ENCODE data around the gene CTSH. TPM values are rescaled to one million over a fixed set of nuclear protein-coding genes. Genes with fewer than 3 reads are reported as not detected.

The CTSH gene
- total and polyA plus RNA-seq, 2 donors = 110 to 156 TPM

GRCh38 chr15:78949461-78949860 lies 4.6 kb upstream of the CTSH start:
- Histone ChIP-seq H3K9me3 (ENCODE audit: control insufficient read depth in 2 of 2, insufficient read depth in 1 of 2, low read length in 1 of 2) (no peaks in the 10 kb centered on the region), H3K4me1 (ENCODE audit: control insufficient read depth in 2 of 2, insufficient read depth in 2 of 2, low read length in 2 of 2) (peaks cover 3 to 7% of the 10 kb centered on the region in 2 donors), H3K27me3 (ENCODE audit: control insufficient read depth in 2 of 2, insufficient read depth in 1 of 2, low read length in 1 of 2) (peaks cover 0 to 7% of the 10 kb centered on the region in 2 donors), H3K36me3 (ENCODE audit: control insufficient read depth in 2 of 2, insufficient read depth in 2 of 2, low read length in 1 of 2) (no peaks in the 10 kb centered on the region), H3K4me3 (ENCODE audit: low read length in 2 of 2) (no peak overlapping the region), H3K27ac (ENCODE audit: low read depth in 1 of 2, low read length in 1 of 2) (no peak overlapping the region)
- DNase-seq (ENCODE audit: low read depth in 6 of 9, low spot score in 9 of 9) = no peak
- 40% methylated on average over 1 of the region's 1 CpG for WGBS

- peaks cover 0 to 2% of the 10 kb centered on the region in 2 donors for H3K9me3 ChIP-seq (ENCODE audit: control insufficient read depth in 2 of 2, insufficient read depth in 1 of 2, low read length in 1 of 2)
- H3K36me3 ChIP-seq (ENCODE audit: control insufficient read depth in 2 of 2, insufficient read depth in 2 of 2, low read length in 1 of 2) = no peaks in the 10 kb centered on the region
- no peak for DNase-seq (ENCODE audit: low read depth in 6 of 9, low spot score in 9 of 9)
- H3K27me3 ChIP-seq (ENCODE audit: control insufficient read depth in 2 of 2, insufficient read depth in 1 of 2, low read length in 1 of 2) = peaks cover 0 to 18% of the 10 kb centered on the region in 2 donors
- H3K27ac ChIP-seq (ENCODE audit: low read depth in 1 of 2, low read length in 1 of 2) = no peak overlapping the region
- peaks cover 3 to 8% of the 10 kb centered on the region in 2 donors for H3K4me1 ChIP-seq (ENCODE audit: control insufficient read depth in 2 of 2, insufficient read depth in 2 of 2, low read length in 2 of 2)
- no peak overlapping the region for H3K4me3 ChIP-seq (ENCODE audit: low read length in 2 of 2)
- WGBS = 96% methylated on average over 5 of the region's 5 CpGs
Observed at GRCh38 chr15:78947506-78947905, 2.7 kb upstream of the CTSH start.

- Histone ChIP-seq H3K4me1 (ENCODE audit: control insufficient read depth in 2 of 2, insufficient read depth in 2 of 2, low read length in 2 of 2) (peaks cover 3 to 8% of the 10 kb centered on the region in 2 donors), H3K27me3 (ENCODE audit: control insufficient read depth in 2 of 2, insufficient read depth in 1 of 2, low read length in 1 of 2) (peaks cover 0 to 18% of the 10 kb centered on the region in 2 donors), H3K9me3 (ENCODE audit: control insufficient read depth in 2 of 2, insufficient read depth in 1 of 2, low read length in 1 of 2) (peaks cover 0 to 2% of the 10 kb centered on the region in 2 donors), H3K27ac (ENCODE audit: low read depth in 1 of 2, low read length in 1 of 2) (no peak overlapping the region), H3K36me3 (ENCODE audit: control insufficient read depth in 2 of 2, insufficient read depth in 2 of 2, low read length in 1 of 2) (no peaks in the 10 kb centered on the region), H3K4me3 (ENCODE audit: low read length in 2 of 2) (no peak overlapping the region)
- WGBS = 95% methylated on average over 5 of the region's 5 CpGs
- no peak for DNase-seq (ENCODE audit: low read depth in 6 of 9, low spot score in 9 of 9)
Observed at GRCh38 chr15:78946493-78946892, 1.6 kb upstream of the CTSH start.

GRCh38 chr15:78944202-78944625 lies 632 bp downstream of the CTSH start:
- WGBS = 74% methylated on average over 12 of the region's 12 CpGs
- Histone ChIP-seq H3K27me3 (ENCODE audit: control insufficient read depth in 2 of 2, insufficient read depth in 1 of 2, low read length in 1 of 2) (peaks cover 0 to 18% of the 10 kb centered on the region in 2 donors), H3K36me3 (ENCODE audit: control insufficient read depth in 2 of 2, insufficient read depth in 2 of 2, low read length in 1 of 2) (no peaks in the 10 kb centered on the region), H3K4me1 (ENCODE audit: control insufficient read depth in 2 of 2, insufficient read depth in 2 of 2, low read length in 2 of 2) (peaks cover 3 to 8% of the 10 kb centered on the region in 2 donors), H3K9me3 (ENCODE audit: control insufficient read depth in 2 of 2, insufficient read depth in 1 of 2, low read length in 1 of 2) (peaks cover 0 to 2% of the 10 kb centered on the region in 2 donors), H3K27ac (ENCODE audit: low read depth in 1 of 2, low read length in 1 of 2) (no peak overlapping the region), H3K4me3 (ENCODE audit: low read length in 2 of 2) (peak overlapping the region; percentile 44 to 49)
- DNase-seq (ENCODE audit: low read depth in 6 of 9, low spot score in 9 of 9) = no peak

GRCh38 chr15:78943692-78944091 lies 1.2 kb downstream of the CTSH start:
- Histone ChIP-seq H3K27ac (ENCODE audit: low read depth in 1 of 2, low read length in 1 of 2) (no peak overlapping the region), H3K36me3 (ENCODE audit: control insufficient read depth in 2 of 2, insufficient read depth in 2 of 2, low read length in 1 of 2) (no peaks in the 10 kb centered on the region), H3K4me3 (ENCODE audit: low read length in 2 of 2) (peak overlapping the region in 1 of 2 donors; percentile 44), H3K9me3 (ENCODE audit: control insufficient read depth in 2 of 2, insufficient read depth in 1 of 2, low read length in 1 of 2) (peaks cover 0 to 2% of the 10 kb centered on the region in 2 donors), H3K4me1 (ENCODE audit: control insufficient read depth in 2 of 2, insufficient read depth in 2 of 2, low read length in 2 of 2) (peaks cover 3 to 8% of the 10 kb centered on the region in 2 donors), H3K27me3 (ENCODE audit: control insufficient read depth in 2 of 2, insufficient read depth in 1 of 2, low read length in 1 of 2) (peaks cover 0 to 18% of the 10 kb centered on the region in 2 donors)
- WGBS = 91% methylated on average over 7 of the region's 7 CpGs
- DNase-seq (ENCODE audit: low read depth in 6 of 9, low spot score in 9 of 9) = no peak

- 96% methylated on average over 4 of the region's 4 CpGs for WGBS
- Histone ChIP-seq H3K9me3 (ENCODE audit: control insufficient read depth in 2 of 2, insufficient read depth in 1 of 2, low read length in 1 of 2) (peaks cover 0 to 2% of the 10 kb centered on the region in 2 donors), H3K27me3 (ENCODE audit: control insufficient read depth in 2 of 2, insufficient read depth in 1 of 2, low read length in 1 of 2) (peaks cover 0 to 18% of the 10 kb centered on the region in 2 donors), H3K4me3 (ENCODE audit: low read length in 2 of 2) (no peak overlapping the region), H3K4me1 (ENCODE audit: control insufficient read depth in 2 of 2, insufficient read depth in 2 of 2, low read length in 2 of 2) (peaks cover 3 to 8% of the 10 kb centered on the region in 2 donors), H3K27ac (ENCODE audit: low read depth in 1 of 2, low read length in 1 of 2) (no peak overlapping the region), H3K36me3 (ENCODE audit: control insufficient read depth in 2 of 2, insufficient read depth in 2 of 2, low read length in 1 of 2) (no peaks in the 10 kb centered on the region)
- no peak for DNase-seq (ENCODE audit: low read depth in 6 of 9, low spot score in 9 of 9)
Observed at GRCh38 chr15:78942741-78943140, 2.1 kb downstream of the CTSH start.

GRCh38 chr15:78938658-78939488 lies 6.0 kb downstream of the CTSH start:
- Histone ChIP-seq H3K27ac (ENCODE audit: low read depth in 1 of 2, low read length in 1 of 2) (peak overlapping the region in 1 of 2 donors; percentile 53), H3K27me3 (ENCODE audit: control insufficient read depth in 2 of 2, insufficient read depth in 1 of 2, low read length in 1 of 2) (peaks cover 0 to 5% of the 10 kb centered on the region in 2 donors), H3K36me3 (ENCODE audit: control insufficient read depth in 2 of 2, insufficient read depth in 2 of 2, low read length in 1 of 2) (no peaks in the 10 kb centered on the region), H3K4me1 (ENCODE audit: control insufficient read depth in 2 of 2, insufficient read depth in 2 of 2, low read length in 2 of 2) (peaks cover 0 to 16% of the 10 kb centered on the region in 2 donors), H3K4me3 (ENCODE audit: low read length in 2 of 2) (no peak overlapping the region), H3K9me3 (ENCODE audit: control insufficient read depth in 2 of 2, insufficient read depth in 1 of 2, low read length in 1 of 2) (no peaks in the 10 kb centered on the region)
- 84% methylated on average over 6 of the region's 6 CpGs for WGBS
- peak in 1 of 9 donors; percentile 30 for DNase-seq (ENCODE audit: low read depth in 6 of 9, low spot score in 9 of 9)

- peak overlapping the region in 1 of 2 donors; percentile 21 for H3K27ac ChIP-seq (ENCODE audit: low read depth in 1 of 2, low read length in 1 of 2)
- no peaks in the 10 kb centered on the region for H3K27me3 ChIP-seq (ENCODE audit: control insufficient read depth in 2 of 2, insufficient read depth in 1 of 2, low read length in 1 of 2)
- no peaks in the 10 kb centered on the region for H3K36me3 ChIP-seq (ENCODE audit: control insufficient read depth in 2 of 2, insufficient read depth in 2 of 2, low read length in 1 of 2)
- peaks cover 0 to 16% of the 10 kb centered on the region in 2 donors for H3K4me1 ChIP-seq (ENCODE audit: control insufficient read depth in 2 of 2, insufficient read depth in 2 of 2, low read length in 2 of 2)
- no peak overlapping the region for H3K4me3 ChIP-seq (ENCODE audit: low read length in 2 of 2)
- 46% methylated on average over 14 of the region's 14 CpGs for WGBS
- peak in 2 of 9 donors; percentile 13 to 23 for DNase-seq (ENCODE audit: low read depth in 6 of 9, low spot score in 9 of 9)
- H3K9me3 ChIP-seq (ENCODE audit: control insufficient read depth in 2 of 2, insufficient read depth in 1 of 2, low read length in 1 of 2) = no peaks in the 10 kb centered on the region
Observed at GRCh38 chr15:78937132-78937739, 7.6 kb downstream of the CTSH start.

- Histone ChIP-seq H3K36me3 (ENCODE audit: control insufficient read depth in 2 of 2, insufficient read depth in 2 of 2, low read length in 1 of 2) (no peaks in the 10 kb centered on the region), H3K4me3 (ENCODE audit: low read length in 2 of 2) (no peak overlapping the region), H3K27me3 (ENCODE audit: control insufficient read depth in 2 of 2, insufficient read depth in 1 of 2, low read length in 1 of 2) (no peaks in the 10 kb centered on the region), H3K27ac (ENCODE audit: low read depth in 1 of 2, low read length in 1 of 2) (no peak overlapping the region), H3K9me3 (ENCODE audit: control insufficient read depth in 2 of 2, insufficient read depth in 1 of 2, low read length in 1 of 2) (no peaks in the 10 kb centered on the region), H3K4me1 (ENCODE audit: control insufficient read depth in 2 of 2, insufficient read depth in 2 of 2, low read length in 2 of 2) (peaks cover 0 to 16% of the 10 kb centered on the region in 2 donors)
- 68% methylated on average over 5 of the region's 5 CpGs for WGBS
- DNase-seq (ENCODE audit: low read depth in 6 of 9, low spot score in 9 of 9) = no peak
Observed at GRCh38 chr15:78934655-78935023, 10.2 kb downstream of the CTSH start.
